Body of pancreas (tissue), 4 donors: ENCODE data around the gene NKD2.

ENCODE experiments used
- POLR2A ChIP-seq, 3 donors: fragments of 450-650 bp; IDR thresholded peaks; one replicate each; pipeline ENCODE4 v1.6.1; 2016; ENCODE audit warnings: antibody characterized with exemption in 3 of 3, mild to moderate bottlenecking in 2 of 3
- TF ChIP-seq, protein P1 (sequence below), 7 experiments: fragments of 450-650 bp in 4 of 7; fragments of 200-600 bp in 3 of 7; sonication (generic) in 3 of 7; IDR thresholded peaks; one replicate each; pipeline ENCODE4 v1.5.1; 2016 to 2019; ENCODE audit warnings: antibody characterized with exemption in 7 of 7

- TF ChIP-seq, protein P1, sequence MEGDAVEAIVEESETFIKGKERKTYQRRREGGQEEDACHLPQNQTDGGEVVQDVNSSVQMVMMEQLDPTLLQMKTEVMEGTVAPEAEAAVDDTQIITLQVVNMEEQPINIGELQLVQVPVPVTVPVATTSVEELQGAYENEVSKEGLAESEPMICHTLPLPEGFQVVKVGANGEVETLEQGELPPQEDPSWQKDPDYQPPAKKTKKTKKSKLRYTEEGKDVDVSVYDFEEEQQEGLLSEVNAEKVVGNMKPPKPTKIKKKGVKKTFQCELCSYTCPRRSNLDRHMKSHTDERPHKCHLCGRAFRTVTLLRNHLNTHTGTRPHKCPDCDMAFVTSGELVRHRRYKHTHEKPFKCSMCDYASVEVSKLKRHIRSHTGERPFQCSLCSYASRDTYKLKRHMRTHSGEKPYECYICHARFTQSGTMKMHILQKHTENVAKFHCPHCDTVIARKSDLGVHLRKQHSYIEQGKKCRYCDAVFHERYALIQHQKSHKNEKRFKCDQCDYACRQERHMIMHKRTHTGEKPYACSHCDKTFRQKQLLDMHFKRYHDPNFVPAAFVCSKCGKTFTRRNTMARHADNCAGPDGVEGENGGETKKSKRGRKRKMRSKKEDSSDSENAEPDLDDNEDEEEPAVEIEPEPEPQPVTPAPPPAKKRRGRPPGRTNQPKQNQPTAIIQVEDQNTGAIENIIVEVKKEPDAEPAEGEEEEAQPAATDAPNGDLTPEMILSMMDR (IDR thresholded peaks at IDR 0.05): no peak
- TF ChIP-seq POLR2A (IDR thresholded peaks at IDR 0.05): no peak
These were observed 55.2 kb downstream of the NKD2 start for GRCh38 chr5:1063661-1064382.
